ENCODE results near the gene SPDYC.
"Not testable (repeated sequence)": the region's sequence is repeated elsewhere in the genome, so short reads cannot be mapped to it uniquely, and the experiment has no call there.

SPDYC gene

GRCh38 chr11:65166893-65167292 is 3.1 kb upstream of the SPDYC start:
- in situ Hi-C loops (cut with MboI; ENCODE audit: low sequenced_read_pairs) = no loop called here

- in situ Hi-C loops (cut with MboI; ENCODE audit: low sequenced_read_pairs) = no loop called here
These were observed 2.4 kb upstream of the SPDYC start for GRCh38 chr11:65167656-65168055.

GRCh38 chr11:65169164-65169641 is 830 bp upstream of the SPDYC start:
- in situ Hi-C loops (cut with MboI; ENCODE audit: low sequenced_read_pairs) = no loop called here

GRCh38 chr11:65172600-65172999 is 2.6 kb downstream of the SPDYC start:
- in situ Hi-C loops (cut with MboI; ENCODE audit: low sequenced_read_pairs) = no loop called here

GRCh38 chr11:65174571-65175010 is 4.6 kb downstream of the SPDYC start:
- in situ Hi-C loops (cut with MboI; ENCODE audit: low sequenced_read_pairs) = not testable (repeated sequence)

GRCh38 chr11:65180877-65181568 is 11.0 kb downstream of the SPDYC start:
- in situ Hi-C loops (cut with MboI; ENCODE audit: low sequenced_read_pairs) = no loop called here

GRCh38 chr11:65181569-65182257 is 11.7 kb downstream of the SPDYC start, which contains the start of gene CAPN1:
TSS of gene CAPN1 (plus strand) at chr11:65181928. CDS start at chr11:65182702, 774 bp downstream.
- in situ Hi-C loops (cut with MboI; ENCODE audit: low sequenced_read_pairs) = no loop called here

- in situ Hi-C loops (cut with MboI; ENCODE audit: low sequenced_read_pairs) = no loop called here
These were observed 12.5 kb downstream of the SPDYC start for GRCh38 chr11:65182258-65183170.

GRCh38 chr11:65183201-65183891 is 13.3 kb downstream of the SPDYC start:
- in situ Hi-C loops (cut with MboI; ENCODE audit: low sequenced_read_pairs) = no loop called here

- in situ Hi-C loops (cut with MboI; ENCODE audit: low sequenced_read_pairs) = no loop called here
These were observed 14.1 kb downstream of the SPDYC start for GRCh38 chr11:65184146-65184545.

GRCh38 chr11:65185171-65185570 is 15.1 kb downstream of the SPDYC start:
- in situ Hi-C loops (cut with MboI; ENCODE audit: low sequenced_read_pairs) = no loop called here

- in situ Hi-C loops (cut with MboI; ENCODE audit: low sequenced_read_pairs) = no loop called here
These were observed 15.9 kb downstream of the SPDYC start for GRCh38 chr11:65185869-65186341.

GRCh38 chr11:65186701-65187100 is 16.7 kb downstream of the SPDYC start:
- in situ Hi-C loops (cut with MboI; ENCODE audit: low sequenced_read_pairs) = no loop called here

- in situ Hi-C loops (cut with MboI; ENCODE audit: low sequenced_read_pairs) = no loop called here
These were observed 17.2 kb downstream of the SPDYC start for GRCh38 chr11:65187146-65187675.

- in situ Hi-C loops (cut with MboI; ENCODE audit: low sequenced_read_pairs) = no loop called here
These were observed 18.0 kb downstream of the SPDYC start for GRCh38 chr11:65187971-65188461.

- in situ Hi-C loops (cut with MboI; ENCODE audit: low sequenced_read_pairs) = no loop called here
These were observed 18.5 kb downstream of the SPDYC start for GRCh38 chr11:65188486-65188885.

GRCh38 chr11:65189191-65189590 is 19.2 kb downstream of the SPDYC start:
- in situ Hi-C loops (cut with MboI; ENCODE audit: low sequenced_read_pairs) = no loop called here

GRCh38 chr11:65194564-65194963 is 24.5 kb downstream of the SPDYC start:
- in situ Hi-C loops (cut with MboI; ENCODE audit: low sequenced_read_pairs) = no loop called here

- in situ Hi-C loops (cut with MboI; ENCODE audit: low sequenced_read_pairs) = no loop called here
These were observed 34.1 kb downstream of the SPDYC start for GRCh38 chr11:65204143-65204542.
